GM19438 (cell line): Measurements from ENCODE around the gene DPP7.
"Not testable (repeated sequence)": the region's sequence is repeated elsewhere in the genome, so short reads cannot be mapped to it uniquely, and the experiment has no call there.

Experiments used
- ATAC-seq: cut with Tn5 transposase; IDR thresholded peaks from one replicate; pipeline ENCODE4 v1.9.1; 2021; ENCODE audit warnings: low read depth; ENCODE audit not compliant: unreplicated experiment

Gene DPP7

GRCh38 chr9:137130176-137130755 lies 15.7 kb upstream of the DPP7 start:
- no peak for ATAC-seq

GRCh38 chr9:137129456-137130175 lies 15.1 kb upstream of the DPP7 start:
- peak; percentile 72 for ATAC-seq

- no peak for ATAC-seq
Observed at GRCh38 chr9:137128862-137129455, 14.4 kb upstream of the DPP7 start.

- no peak for ATAC-seq
Observed at GRCh38 chr9:137128158-137128861, 13.8 kb upstream of the DPP7 start.

GRCh38 chr9:137127301-137128157 lies 13.0 kb upstream of the DPP7 start:
- no peak for ATAC-seq

GRCh38 chr9:137126786-137127185 lies 12.3 kb upstream of the DPP7 start:
- ATAC-seq, result no peak

- ATAC-seq, result not testable (repeated sequence)
Observed at GRCh38 chr9:137123952-137124462, 9.5 kb upstream of the DPP7 start.

- ATAC-seq, result no peak
Observed at GRCh38 chr9:137123468-137123837, 8.9 kb upstream of the DPP7 start.

- not testable (repeated sequence) for ATAC-seq
Observed at GRCh38 chr9:137122796-137123467, 8.4 kb upstream of the DPP7 start.

- not testable (repeated sequence) for ATAC-seq
Observed at GRCh38 chr9:137121927-137122795, 7.6 kb upstream of the DPP7 start.

- not testable (repeated sequence) for ATAC-seq
Observed at GRCh38 chr9:137118092-137118603, 3.6 kb upstream of the DPP7 start.

GRCh38 chr9:137117269-137117731 lies 2.8 kb upstream of the DPP7 start:
- ATAC-seq, result no peak

GRCh38 chr9:137116728-137117127 lies 2.2 kb upstream of the DPP7 start:
- no peak for ATAC-seq

- ATAC-seq, result no peak
Observed at GRCh38 chr9:137116027-137116507, 1.5 kb upstream of the DPP7 start.

- ATAC-seq, result no peak
Observed at GRCh38 chr9:137115394-137116026, 977 bp upstream of the DPP7 start.

GRCh38 chr9:137114220-137114612 lies 317 bp downstream of the DPP7 start:
- peak; percentile 26 for ATAC-seq

- no peak for ATAC-seq
Observed at GRCh38 chr9:137113385-137114159, 961 bp downstream of the DPP7 start.
